Thoracic aorta (tissue), 2 donors: Measurements from ENCODE around the gene GREM1. TPM values are rescaled to one million over a fixed set of nuclear protein-coding genes. Genes with fewer than 3 reads are reported as not detected.

Source experiments
- ATAC-seq: fragments of 150-250 bp; one replicate; pipeline ENCODE4 v1.8.0; 2017; ENCODE audit warnings: low read depth; ENCODE audit not compliant: insufficient number of reproducible peaks, low FRiP score
- DNase-seq: peaks from one replicate; pipeline ENCODE4 v3.0.0-alpha.2; 2020; ENCODE audit warnings: low spot score
- H3K27ac ChIP-seq, 2 donors: fragments of 200-600 bp; sonication (generic); 1 replicate in 1 of 2; 2 replicates in 1 of 2; pipeline ENCODE4 v1.5.1; 2016; ENCODE audit warnings: mild to moderate bottlenecking in 2 of 2, moderate library complexity in 2 of 2
- H3K27me3 ChIP-seq: fragments of 200-600 bp; sonication (generic); replicated peaks from 2 replicates; pipeline ENCODE4 v1.6.0; 2016; ENCODE audit warnings: mild to moderate bottlenecking; ENCODE audit not compliant: insufficient read depth
- H3K36me3 ChIP-seq: fragments of 200-600 bp; sonication (generic); one replicate; pipeline ENCODE4 v1.5.1; 2016
- H3K4me1 ChIP-seq, 2 donors: fragments of 200-600 bp; sonication (generic); 1 replicate in 1 of 2; 2 replicates in 1 of 2; pipeline versions ENCODE4 v1.5.1 to v1.6.0; 2016; ENCODE audit warnings: low read depth in 2 of 2, mild to moderate bottlenecking in 1 of 2; ENCODE audit not compliant: control insufficient read depth in 1 of 2
- H3K4me3 ChIP-seq: fragments of 200-600 bp; sonication (generic); 2 replicates; pipeline ENCODE4 v1.5.1; 2016; ENCODE audit warnings: mild to moderate bottlenecking
- H3K9me3 ChIP-seq: fragments of 200-600 bp; sonication (generic); 2 replicates; pipeline ENCODE4 v1.5.1; 2016
- total RNA-seq, 2 donors: library from RNA; depleted of rRNA; stranded (reverse); fragments of >200 nt; gene quantifications; one replicate each; pipeline versions ENCODE4 v1.1.0 to v1.2.3, GENCODE V29; 2016
- TF ChIP-seq, protein P1 (sequence below): fragments of 200-600 bp; sonication (generic); IDR thresholded peaks from one replicate; pipeline ENCODE4 v1.5.1; 2019; ENCODE audit warnings: antibody characterized with exemption

Gene GREM1
- total RNA-seq, 2 donors from 2014 or later = 0.42 to 0.95 TPM

DNA sequence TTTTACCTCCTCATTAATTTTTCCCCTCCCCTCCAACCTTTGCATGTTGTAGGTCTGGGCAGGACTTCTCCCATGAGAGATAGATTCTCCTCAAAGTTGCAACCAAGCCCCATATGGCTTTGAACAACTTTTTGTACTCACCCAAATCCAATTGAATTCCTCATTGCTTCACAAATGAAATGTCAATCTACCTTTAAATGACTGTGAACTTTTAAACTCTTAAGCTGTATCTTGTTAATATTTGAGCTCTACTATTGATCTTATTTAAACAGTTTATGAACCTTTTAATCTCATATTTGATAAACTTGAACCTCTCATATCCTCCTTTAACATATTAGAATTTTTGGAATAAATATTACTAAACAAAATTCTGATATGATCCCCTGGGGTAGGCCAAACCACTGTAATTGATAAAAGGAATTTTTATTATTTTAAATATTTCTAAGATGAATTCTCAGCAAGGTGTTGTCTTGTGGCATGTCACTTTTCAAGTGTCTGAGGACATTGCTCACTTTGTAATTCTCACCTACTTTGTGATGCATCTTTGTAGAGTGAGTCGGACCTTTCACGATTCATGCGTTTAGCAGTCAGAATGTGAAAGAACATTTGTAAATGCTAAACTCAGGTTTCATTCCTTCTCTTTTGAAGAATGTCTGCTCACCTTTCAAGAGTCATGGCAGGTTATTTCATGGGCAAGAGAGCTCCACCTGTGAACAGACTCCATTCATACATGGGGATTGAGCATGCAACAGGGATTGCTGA, 23.4 kb upstream of the GREM1 start:
- ATAC-seq = no peak
- H3K4me3 ChIP-seq = no peak overlapping the region
- no peak for DNase-seq
- H3K36me3 ChIP-seq = no peaks in the 10 kb centered on the region
- no peaks in the 10 kb centered on the region for H3K9me3 ChIP-seq
- TF ChIP-seq, protein P1, sequence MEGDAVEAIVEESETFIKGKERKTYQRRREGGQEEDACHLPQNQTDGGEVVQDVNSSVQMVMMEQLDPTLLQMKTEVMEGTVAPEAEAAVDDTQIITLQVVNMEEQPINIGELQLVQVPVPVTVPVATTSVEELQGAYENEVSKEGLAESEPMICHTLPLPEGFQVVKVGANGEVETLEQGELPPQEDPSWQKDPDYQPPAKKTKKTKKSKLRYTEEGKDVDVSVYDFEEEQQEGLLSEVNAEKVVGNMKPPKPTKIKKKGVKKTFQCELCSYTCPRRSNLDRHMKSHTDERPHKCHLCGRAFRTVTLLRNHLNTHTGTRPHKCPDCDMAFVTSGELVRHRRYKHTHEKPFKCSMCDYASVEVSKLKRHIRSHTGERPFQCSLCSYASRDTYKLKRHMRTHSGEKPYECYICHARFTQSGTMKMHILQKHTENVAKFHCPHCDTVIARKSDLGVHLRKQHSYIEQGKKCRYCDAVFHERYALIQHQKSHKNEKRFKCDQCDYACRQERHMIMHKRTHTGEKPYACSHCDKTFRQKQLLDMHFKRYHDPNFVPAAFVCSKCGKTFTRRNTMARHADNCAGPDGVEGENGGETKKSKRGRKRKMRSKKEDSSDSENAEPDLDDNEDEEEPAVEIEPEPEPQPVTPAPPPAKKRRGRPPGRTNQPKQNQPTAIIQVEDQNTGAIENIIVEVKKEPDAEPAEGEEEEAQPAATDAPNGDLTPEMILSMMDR = no peak
- no peak overlapping the region for H3K27ac ChIP-seq
- no peaks in the 10 kb centered on the region for H3K27me3 ChIP-seq
- no peaks in the 10 kb centered on the region for H3K4me1 ChIP-seq

DNA sequence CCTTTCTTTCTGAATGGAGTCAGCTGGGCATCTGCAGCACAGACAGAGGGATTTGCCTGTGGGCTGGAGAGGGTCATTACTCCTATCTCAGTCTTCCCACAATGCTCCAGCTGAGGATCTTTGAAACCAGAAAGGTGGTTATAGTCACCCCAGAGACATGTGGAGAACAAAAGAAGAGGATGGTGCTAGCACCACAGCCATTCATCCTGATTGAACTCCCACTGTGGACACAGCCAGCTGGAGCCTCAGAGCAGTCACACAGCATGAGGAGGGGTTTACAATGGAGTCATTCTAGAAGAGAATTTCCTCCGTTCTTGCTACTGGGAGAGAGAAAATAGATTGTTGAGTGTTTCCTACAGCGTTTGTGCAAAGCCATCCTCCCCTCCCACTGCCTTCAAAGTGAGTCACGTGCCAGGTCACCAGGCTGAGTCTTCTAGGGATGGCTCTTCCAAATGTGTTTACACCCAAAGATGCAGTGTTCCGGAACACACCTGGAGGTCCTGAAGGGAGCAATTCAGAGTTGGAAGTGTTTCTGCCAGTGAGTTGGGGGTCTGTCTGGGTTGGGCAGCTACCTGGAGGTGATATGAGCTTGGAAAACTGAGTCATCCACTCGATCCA, 18.9 kb upstream of the GREM1 start:
- Histone ChIP-seq H3K27ac (no peak overlapping the region), H3K9me3 (no peaks in the 10 kb centered on the region), H3K27me3 (no peaks in the 10 kb centered on the region), H3K4me1 (no peaks in the 10 kb centered on the region), H3K36me3 (no peaks in the 10 kb centered on the region), H3K4me3 (no peak overlapping the region)
- TF ChIP-seq, protein P1 = no peak
- DNase-seq (no peak), ATAC-seq (no peak)

DNA sequence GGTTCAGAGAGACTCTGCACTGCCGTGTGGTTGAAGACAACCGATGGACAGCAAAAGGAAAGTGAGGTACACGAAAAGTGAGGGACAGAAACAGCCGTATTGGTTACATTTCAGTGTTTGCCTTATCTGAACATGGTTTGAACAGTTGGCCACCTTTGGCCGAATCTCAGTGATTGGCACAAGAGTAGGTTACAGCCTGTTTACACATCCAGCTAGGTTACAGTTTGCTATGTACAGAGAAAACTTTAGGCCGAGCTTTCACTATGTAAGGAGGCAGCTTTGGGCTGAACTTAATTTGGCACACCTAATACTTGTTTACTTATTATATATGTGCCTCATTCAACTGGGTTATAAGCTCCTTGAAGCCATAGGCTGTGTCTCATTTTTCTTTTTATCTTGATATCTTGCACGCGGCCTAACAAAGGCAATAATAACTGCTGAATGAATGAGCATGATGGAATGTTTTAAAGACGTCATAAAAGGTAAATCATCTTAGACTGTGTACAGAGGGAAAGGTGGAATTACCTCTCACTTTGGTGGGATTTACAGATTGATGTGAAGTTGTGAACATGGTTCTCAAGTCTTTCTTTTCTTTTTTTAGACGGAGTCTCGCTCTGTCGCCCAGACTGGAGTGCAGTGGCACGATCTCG, 17.2 kb upstream of the GREM1 start:
- ATAC-seq = no peak
- Histone ChIP-seq H3K4me3 (no peak overlapping the region), H3K27me3 (no peaks in the 10 kb centered on the region), H3K36me3 (no peaks in the 10 kb centered on the region), H3K27ac (no peak overlapping the region), H3K4me1 (no peaks in the 10 kb centered on the region), H3K9me3 (no peaks in the 10 kb centered on the region)
- TF ChIP-seq, protein P1 = no peak
- no peak for DNase-seq

DNA sequence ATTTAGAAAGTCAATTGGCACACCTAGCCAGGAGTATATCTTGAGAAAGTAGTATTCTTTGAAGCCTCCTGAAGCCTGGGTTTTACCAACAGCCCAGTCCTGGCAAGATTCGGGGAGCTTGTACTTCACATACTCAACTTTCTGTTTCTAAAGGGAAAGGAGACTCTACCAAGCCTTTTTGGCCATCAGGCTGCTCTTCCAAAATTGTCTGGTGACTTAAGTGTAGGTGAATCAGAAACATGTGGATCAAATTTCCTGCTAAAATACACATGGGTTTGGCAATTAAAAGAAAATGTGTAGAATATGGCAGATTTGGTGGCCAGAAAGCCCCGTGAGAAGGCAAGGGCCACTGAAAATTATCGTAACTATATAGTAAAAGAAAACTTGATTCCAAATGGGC, 15.9 kb upstream of the GREM1 start:
- H3K4me3 ChIP-seq = no peak overlapping the region
- H3K9me3 ChIP-seq = no peaks in the 10 kb centered on the region
- no peaks in the 10 kb centered on the region for H3K36me3 ChIP-seq
- H3K27ac ChIP-seq = no peak overlapping the region
- H3K4me1 ChIP-seq = no peaks in the 10 kb centered on the region
- TF ChIP-seq, protein P1 = no peak
- DNase-seq (no peak), ATAC-seq (no peak)
- H3K27me3 ChIP-seq = no peaks in the 10 kb centered on the region

DNA sequence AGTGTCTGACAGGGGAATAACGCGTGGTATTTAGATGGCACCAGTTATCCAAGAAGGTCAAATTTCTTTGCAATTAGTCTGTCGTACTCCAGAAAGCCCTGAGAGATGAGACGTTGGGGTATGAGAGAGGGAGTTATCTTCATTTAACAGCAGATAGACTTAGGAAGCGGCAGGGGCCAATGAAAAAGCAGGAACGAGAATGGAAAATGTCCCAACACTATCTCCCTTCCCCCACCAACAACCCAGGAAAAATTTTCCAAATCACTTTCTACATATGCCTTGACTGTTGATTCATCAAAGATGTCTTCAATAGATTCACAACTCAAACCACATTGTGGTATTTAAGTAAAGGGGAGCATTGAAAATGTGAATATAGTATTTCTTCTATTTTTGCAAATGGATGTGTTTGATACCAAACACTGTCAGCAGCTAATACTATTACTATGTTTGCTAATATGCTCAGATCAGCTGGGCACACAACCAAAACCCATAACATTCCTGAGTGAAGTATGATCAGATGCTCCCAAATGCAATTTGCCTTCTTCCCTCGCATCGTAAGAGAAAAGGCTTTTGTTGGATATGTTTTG, 13.3 kb upstream of the GREM1 start:
- H3K27me3 ChIP-seq = no peaks in the 10 kb centered on the region
- H3K9me3 ChIP-seq = no peaks in the 10 kb centered on the region
- no peak overlapping the region for H3K27ac ChIP-seq
- ATAC-seq (no peak), DNase-seq (no peak)
- TF ChIP-seq, protein P1 = no peak
- no peaks in the 10 kb centered on the region for H3K4me1 ChIP-seq
- no peak overlapping the region for H3K4me3 ChIP-seq
- no peaks in the 10 kb centered on the region for H3K36me3 ChIP-seq
